T-helper 2 cell (primary cell): ENCODE results near the gene TLNRD1.
"Not testable (repeated sequence)": the region's sequence is repeated elsewhere in the genome, so short reads cannot be mapped to it uniquely, and the experiment has no call there.

Experiments
- DNase-seq, 5 experiments: peaks; one replicate each; pipeline versions ENCODE4 v3.0.0 to v3.0.0-alpha.2; 2012 to 2022
- total RNA-seq, 2 donors: gene quantifications; one replicate each; lab custom pipeline; 2026; lab: John Stamatoyannopoulos, UW

The TLNRD1 gene
- total RNA-seq = 18.8 to 32.1 reads per million in 2 donors

DNA sequence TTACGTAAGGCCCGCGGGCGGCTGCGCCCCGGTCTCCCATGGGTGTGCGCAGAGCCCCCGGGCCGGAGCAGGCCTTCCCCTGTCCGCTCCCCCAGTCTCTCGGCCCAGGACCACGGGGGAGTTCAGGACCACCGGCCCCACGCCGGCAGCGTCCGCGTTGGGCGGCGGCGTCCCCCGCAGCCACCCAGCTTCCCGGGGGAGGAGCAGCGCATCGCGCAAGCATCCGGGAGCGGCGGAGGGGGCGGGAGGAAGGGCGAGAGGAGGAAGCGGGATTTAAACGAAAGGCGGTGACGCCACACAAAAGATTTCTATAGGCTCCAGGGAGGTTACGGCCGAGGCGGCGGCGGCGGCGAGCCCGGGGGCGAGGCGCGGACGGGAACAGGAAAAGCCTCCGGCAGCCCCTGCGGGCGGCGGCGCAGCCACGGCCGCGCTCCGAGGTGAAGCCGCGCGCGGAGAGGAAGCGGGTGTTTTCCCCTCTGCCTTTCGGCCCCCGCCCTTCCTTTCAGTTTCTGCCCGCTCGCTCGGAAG, at the start of gene TLNRD1:
TSS of gene TLNRD1 (plus strand) at position 300 of the 528 bp plus-strand sequence. CDS start 1,349 bp downstream, outside the sequence.
- DNase-seq = peak; percentile 54 to 95 (median 76)

DNA sequence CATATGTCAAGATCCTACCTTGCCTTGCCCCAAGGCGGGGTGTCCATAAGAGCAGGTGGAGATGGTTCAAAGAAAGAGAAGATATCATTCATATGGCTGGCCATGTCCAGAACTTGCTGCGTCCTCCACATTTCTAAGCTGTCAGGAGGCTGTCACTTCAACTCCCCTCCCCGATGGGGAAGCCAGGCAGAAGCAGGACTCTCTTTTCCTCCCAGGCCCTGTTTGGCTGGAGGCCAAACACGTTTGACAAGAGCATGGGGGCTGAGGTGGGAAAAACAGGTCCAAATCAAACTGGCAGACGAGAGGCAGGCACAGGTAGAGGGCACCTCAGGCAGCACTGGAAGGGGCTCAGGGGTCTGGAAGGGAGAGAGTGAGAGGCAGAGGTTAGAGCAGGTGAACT, 48.8 kb upstream of the TLNRD1 start:
- no peak for DNase-seq

DNA sequence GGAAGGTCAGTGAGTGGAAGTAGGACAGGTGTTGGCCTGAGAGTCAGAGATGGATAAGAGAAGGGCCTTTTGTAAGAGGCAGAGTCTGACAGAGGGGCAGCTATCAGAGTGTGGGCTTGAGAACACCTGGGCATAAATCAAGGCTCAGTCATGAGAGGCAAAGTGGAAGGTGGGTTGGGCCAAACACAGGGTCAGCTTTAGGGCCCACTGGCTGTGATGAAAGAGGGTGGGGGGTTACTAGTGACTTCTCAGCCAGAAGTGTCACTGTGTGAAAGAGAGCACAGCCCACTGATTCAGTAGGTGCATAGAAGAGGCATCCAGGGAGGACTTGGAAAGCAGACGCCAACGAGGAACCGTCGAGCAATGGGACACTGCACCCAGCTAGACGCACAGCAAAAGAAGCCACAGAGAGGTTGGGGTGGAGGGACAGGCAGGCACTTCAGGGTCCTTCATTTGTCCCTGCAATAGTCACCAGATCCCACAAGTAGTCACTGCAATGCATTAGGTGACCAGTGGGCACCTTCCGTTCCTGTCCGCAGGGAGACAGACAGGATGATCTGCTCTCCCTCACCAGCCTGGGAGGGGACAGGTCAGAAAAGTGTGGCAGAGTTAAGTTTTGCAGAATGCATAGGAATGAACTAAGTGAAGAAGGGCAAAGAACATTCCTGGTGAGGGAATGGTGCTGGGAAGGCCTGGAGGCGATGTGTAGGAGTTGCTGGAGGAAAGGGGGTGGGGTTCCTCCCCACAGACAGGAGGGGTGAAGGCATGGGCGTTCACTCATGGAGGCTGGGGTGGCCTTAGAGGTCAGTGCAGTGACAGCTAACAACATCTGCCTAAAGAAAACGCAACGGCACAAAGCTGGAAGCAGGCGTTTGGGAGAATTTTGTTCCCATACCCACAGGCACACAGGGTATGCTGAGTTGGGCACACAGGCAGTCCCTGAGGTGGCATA, 47.4 kb upstream of the TLNRD1 start:
- no peak for DNase-seq

DNA sequence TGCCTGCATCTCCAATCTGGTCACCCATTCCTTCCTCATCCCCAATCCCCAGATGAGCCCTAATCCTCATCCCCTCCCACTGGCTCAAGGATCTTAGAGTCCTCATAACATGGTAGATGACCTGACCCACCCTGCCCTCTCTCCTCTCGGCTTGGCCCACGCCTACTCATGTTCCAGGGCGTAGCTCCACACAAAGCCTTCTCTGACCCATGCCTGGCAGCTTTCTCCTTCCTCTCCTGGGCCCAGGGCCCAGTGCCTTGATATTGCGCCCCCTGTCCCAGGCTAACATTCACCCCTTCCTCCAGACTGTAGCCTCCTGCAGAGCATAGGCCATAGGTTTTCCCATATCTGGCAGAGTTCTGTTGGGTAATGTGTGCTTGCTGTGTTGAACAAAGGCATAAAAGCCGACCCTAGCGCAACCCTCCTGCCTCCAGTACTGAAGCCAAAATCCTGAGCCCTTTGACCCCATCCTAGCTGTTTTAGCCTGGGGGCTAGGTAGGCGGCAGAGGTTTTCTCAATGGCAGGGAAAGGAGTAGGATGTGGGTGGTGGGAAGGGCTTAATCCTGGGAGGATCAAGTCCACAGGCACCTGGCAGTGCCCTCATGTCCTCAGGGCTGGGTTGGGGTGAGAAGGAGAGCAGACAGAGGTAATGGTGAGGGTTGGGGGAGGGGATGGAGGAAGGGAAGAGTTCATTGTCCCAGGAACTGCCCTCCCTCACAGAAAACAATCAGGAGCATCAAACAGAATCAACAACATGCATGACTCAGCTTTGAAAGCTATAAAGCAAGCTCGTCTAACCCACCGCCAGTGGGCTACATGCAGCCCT, 46.6 kb upstream of the TLNRD1 start:
- DNase-seq = no peak

DNA sequence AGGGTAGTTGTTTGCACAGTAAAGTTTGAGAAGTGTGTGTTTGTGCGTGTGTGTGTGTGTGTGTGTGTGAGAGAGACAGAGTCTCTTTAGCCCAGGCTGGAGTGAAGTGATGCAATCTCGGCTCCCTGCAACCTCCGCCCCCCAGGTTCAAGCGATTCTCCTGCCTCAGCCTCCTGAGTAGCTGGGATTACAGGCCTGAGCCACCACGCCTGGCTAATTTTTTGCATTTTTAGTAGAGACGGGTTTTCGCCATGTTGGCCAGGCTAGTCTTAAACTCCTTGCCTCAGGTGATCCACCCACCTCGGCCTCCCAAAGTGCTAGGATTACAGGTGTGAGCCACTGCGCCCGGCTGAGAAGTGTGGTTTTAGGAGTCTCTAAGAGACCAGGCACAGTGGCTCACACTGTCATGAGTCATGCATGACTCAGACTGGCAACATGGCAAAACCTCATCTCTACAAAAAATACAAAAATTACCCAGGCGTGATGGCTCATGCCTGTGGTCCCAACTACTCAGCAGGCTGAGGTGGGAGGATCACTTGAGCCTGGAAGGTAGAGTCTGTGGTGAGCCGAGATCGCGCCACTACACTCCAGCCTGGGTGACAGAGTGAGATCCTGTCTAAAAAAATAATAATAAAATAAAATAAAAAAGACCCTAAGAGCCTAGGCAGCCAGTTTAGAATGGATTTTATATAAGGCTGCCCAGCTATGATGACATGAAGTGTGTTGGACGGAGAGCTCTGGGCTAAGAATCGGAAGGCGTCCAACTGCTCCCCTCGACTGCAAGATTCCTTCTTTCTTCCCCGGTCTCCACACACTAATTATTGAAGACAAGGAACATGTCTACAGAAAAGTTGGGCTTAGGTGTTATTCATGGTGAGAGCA, 44.9 kb upstream of the TLNRD1 start:
- DNase-seq = peak in 2 of 5 experiments; percentile 14 to 71

DNA sequence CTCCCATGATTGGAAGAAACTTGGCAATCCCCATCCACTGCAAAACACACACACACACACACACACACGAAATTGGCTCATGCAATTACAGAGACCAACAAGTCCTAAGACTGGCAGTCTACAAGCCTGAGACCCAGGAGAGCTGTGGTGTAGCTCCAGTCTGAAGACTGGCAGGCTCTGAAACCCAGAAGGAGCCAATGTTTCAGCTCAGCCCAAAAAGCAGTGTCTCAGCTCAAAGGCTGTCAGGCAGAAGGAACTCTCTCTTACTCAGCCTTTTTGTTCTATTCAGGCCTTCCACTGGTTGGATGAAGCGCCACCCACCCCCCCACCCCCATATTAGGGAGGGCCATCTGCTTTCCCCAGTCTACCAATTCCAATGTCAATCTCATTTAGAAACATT, 43.2 kb upstream of the TLNRD1 start:
- no peak for DNase-seq

DNA sequence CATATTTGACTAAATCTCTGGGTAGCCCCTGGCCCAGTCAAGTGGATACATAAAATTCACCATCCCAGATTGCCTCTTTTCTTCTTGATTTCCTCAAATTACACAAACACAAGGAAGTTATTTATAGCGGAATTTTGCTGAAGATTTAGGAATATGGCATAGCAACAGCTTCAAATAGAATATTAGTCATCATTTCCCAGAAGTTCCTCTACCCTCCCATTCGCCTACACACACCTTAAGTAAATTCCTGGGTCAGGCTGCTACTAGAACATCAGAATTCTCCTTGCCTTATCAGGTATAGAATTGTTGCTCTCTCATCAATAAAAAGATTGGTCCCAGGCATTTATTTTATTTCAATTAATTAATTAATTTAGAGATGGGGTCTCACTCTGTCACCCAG, 42.7 kb upstream of the TLNRD1 start:
- DNase-seq = no peak

DNA sequence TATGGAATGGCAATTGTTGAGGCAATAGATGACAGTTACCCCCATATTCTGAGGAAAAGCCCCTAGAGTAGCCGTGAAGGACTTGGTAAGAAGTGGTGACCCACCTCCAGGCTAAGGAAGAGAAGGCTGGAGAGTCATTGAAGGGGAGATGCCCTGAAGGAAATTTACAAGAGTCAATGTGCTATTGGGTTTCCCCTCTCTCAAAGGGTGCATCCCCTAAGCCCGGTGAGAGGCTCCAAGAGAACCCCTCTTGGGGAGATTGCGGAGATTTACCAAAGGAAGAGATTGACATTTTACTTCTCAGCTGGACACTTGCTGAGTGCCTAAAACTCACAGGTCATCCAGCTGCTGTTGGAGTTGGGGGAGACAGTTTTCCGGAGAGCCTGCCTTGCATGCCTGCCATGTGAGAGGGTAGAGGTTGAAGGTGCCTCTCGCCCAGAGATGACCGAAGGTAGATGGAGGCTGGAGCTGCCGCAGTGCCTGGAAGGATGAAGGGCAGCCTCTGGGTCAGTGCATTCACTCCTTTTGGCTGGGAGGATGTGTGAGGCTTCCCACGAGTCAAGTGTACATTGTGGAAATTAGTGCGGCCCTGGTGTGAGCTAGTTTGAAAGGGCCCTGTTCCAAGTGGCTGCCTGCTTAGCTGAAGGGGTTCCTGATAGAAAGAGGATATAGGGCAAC, 41.8 kb upstream of the TLNRD1 start:
- DNase-seq = no peak

DNA sequence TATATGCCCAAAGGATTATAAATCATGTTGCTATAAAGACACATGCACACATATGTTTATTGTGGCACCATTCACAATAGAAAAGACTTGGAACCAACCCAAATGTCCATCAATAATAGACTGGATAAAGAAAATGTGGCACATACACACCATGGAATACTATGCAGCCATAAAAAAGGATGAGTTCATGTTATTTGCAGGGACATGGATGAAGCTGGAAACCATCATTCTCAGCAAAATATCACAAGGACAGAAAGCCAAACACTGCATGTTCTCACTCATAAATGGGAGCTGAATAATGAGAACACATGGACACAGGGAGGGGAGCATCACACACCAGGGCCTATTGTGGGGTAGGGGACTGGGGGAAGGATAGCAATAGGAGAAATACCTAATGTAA, 35.3 kb upstream of the TLNRD1 start:
- DNase-seq = not testable (repeated sequence)

DNA sequence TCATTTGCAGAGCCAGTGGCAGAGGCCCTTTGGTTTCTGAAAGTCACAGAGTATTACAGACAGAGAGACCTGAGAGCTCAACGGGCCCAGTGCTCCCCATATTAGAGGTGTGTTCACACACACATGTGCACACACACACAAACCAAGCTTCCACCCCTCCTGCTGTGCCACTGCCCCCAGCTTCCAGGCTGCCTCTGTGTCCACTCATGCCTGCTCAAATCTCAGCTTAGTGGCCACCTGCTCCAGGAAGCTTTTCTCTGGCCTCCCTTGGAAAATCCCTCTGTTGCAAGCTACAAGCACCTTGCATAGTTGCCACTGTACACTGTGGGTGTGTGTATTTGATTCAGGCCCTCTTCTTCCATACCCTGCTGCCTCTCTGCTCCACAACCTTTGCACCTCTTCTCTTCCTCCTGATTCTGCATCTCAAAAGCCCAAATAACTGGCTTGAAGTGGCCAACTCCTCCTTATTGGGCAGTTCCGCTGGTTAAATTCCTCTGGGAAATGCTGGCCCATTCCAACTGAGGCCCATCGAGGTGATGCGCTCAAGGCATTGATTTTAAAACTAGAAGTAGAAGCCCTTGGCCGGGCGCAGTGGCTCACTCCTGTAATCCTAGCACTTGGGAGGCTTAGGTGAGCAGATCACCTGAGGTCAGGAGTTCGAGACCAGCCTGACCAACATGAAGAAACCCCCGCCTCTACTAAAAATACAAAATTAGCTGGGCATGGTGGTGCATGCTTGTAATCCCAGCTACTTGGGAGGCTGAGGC, 34.1 kb upstream of the TLNRD1 start:
- no peak for DNase-seq

DNA sequence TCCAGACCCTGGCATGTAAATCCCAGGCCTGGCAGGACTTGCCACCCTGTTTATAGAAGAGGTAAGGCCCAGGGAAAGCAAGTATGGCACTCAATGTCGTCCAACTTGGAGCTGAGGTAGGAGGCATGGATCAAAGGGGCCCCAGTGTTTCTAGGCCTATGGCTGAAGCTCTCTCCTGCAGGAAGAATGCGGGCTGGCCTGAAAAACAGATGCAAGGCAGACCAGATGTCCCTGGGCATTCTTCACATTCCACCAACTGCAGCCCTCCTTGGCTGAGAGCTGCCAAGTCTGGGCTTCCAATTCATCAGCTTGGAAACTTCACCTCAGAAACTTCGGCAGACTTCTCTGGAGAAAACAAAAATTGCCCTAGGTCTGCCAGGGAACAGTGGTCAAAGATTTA, 33.3 kb upstream of the TLNRD1 start:
- DNase-seq = no peak

DNA sequence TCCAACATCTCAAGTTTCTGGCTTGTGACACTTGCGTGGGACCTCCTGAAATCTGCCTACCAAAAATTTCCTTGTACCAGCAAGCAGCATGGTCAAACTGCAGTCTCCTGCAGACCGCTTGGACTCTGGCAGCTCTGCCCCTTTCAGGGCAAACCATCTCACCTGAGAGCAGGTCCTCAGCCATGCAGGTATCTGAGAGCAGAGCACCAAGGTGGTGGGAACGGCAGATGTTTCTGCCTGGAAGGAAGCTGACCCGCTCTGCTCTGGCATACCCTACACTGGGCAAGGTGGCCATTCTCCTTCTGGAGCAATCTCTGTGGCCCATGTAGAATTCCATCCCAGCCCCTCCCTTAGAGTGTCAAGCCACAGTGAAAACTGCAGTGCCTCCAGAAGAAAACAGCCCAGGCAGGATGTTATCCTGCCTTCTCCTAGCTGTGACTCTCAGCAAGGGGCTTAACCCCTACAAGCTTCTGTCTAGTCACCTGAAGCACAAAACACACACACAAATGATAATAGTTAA, 32.7 kb upstream of the TLNRD1 start:
- no peak for DNase-seq

DNA sequence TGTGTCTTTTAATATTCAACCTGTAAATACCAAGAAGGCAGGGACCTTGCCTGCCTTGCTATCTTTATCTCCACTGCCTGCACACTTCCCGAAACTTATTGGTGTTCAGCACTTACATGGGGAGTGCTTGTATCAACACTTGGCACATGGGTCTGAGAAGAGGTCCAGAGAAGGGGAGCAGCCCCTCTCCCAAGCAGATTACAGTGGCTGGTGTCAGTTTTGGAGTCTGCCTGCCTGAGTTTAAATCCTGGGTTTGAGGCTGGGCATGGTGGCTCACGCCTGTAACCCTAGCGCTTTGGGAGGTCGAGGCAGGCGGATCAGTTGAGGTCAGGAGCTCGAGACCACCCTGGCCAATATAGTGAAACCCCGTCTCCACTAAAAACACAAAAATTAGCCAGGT, 31.4 kb upstream of the TLNRD1 start:
- DNase-seq = no peak

DNA sequence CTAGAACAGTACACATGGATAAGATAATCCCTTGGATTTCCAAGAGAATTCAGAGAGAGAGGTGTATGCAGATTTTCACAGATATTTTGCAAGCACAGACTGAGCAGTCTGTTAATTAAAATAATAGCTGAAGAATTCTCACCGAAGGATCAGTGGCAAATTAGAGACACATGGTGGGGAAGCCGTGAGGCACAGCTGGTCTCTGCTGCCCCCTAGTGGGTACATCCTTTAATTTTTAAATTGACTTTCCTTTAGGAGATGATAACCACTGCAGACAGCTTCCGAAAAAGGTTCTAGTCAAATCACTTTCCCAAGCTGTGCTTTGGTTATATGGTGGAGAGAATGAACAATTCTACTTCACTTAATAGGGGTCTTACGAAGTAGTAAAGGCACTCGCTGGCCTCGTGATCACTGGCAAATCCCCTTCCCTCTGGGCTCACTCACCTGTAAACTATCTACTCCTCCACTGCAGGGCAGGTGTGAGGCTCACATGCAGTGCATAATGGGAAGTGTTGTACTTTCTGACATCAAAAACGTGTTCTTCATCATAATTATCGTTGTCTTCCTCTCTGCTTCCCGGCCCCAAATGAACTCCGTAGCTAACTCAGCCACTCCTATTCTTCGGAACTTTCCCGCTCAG, 30.6 kb upstream of the TLNRD1 start:
- peak in 4 of 5 experiments; percentile 24 to 63 (median 34) for DNase-seq

DNA sequence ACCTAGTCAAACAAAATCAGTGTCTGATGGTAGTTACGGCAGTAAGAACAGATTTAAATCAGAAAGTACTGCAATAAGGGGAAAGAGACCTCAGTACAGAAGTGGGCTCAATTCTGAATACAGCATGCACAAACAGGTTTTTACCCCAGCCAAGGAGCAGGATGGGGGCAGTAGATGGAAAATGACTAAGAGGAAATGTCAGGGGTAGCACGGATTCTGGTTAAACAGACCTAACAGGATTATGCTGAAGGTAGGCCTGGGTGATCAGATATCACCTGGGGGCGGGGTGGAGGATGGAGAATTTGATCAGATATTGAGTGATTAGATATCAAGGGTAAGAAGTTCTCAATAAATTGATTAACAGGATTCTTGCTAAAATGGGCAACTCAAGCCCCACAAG, 30.1 kb upstream of the TLNRD1 start:
- DNase-seq = no peak

DNA sequence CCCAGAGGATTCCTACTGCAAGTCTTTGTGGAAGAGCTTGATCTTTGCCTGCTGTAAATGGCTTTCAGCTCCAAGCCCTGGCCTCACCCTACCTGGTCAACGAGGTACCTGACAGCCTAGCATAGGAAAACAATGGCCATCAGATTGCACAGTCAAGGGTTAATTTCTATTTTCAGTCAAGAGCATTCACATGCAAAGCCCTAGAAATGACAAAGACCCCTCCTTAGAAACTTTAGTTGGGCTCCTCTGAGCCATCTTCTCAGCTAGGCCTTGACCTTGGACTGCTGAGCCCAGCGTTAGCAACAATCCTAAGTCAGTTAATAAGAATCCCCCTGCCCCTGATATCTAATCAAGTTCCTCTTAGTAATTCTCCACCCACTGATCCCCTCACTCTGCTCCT, 29.6 kb upstream of the TLNRD1 start:
- no peak for DNase-seq

DNA sequence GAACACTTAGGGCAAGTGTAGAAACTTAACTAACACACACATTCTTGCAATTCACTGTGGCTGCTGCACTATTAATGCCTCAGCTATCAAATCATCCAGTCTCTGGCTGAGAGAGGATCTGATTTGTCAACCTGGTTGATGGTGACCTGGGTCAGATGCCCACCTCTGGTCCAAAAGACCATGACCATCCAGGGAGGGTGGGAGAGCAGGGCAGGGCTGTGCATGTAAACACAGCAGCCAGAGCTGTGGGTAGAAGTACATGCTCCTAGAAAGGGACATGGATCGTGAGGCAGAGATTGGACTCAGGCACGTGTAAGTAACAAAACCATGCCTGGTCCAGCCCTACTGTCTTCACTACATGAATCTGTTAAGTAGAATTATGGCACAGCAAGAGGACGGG, 28.4 kb upstream of the TLNRD1 start:
- DNase-seq = no peak

DNA sequence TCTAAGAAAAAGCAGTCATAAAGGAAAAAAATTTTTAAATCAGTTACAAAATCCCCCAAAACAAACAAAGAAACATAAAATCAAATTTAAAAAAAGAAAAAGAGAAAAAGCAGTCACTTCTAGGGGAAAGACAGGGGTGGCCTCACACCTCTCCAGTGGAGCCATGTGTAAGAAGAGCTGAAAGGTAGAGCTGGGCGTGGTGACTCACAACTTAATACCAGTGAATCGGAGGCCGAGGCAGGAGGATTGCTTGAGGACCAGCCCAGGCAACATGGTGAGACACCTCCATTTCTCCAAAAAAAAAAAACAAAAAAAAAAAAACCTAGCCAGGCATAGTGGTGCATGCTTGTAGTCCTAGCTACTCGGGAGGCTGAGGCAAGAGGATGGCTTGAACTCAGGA, 25.8 kb upstream of the TLNRD1 start:
- no peak for DNase-seq

DNA sequence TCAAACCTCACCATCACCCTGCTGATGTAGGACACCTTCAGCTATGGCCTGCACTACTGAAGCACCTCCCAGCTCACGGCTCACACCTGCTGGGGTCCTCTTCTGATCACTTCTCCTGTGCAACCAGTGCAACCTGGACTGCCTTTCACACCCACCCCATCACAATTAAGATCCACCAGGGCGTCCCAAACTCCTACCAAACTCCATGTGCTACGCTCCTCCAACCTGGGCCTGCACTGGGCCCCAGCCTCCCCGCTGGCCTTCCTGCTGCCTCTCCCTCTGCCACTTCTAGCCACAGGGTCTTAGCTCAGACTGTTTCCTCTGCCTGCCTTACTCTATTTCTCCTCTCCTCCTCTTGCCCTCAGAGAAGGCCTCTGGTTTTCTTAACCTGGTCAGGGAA, 23.9 kb upstream of the TLNRD1 start:
- no peak for DNase-seq

DNA sequence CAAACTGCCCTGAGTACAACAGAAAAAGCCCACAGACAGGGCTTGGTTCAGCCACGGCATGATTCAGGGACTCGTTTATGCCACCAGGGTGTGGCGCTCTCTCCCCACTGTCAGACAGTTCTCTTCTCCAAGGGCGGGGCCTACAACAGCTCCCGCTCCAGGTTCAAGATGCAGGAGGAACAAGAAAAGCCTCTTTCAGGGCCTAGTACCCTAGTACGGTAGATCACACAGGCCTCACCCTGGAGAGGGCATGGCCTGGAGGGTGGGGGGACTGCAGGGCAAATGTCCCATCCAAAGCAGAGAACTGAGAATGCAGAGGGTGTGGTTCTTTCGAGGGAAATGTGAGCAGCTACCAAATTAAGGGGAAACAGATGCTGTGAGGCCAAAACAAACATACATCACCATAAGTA, 23.1 kb upstream of the TLNRD1 start:
- DNase-seq = peak in 2 of 5 experiments; percentile 9 to 47
